Karpas-422 (cell line): ENCODE results near the gene HOTAIR. TPM values are rescaled to one million over a fixed set of nuclear protein-coding genes. Genes with fewer than 3 reads are reported as not detected.

Experiments used
- DNase-seq: peaks from one replicate; pipeline ENCODE4 v3.0.0-alpha.2; 2015
- H2AFZ ChIP-seq: fragments of 200-600 bp; sonication (generic); 2 replicates; pipeline ENCODE4 v1.6.1; 2014; ENCODE audit warnings: antibody characterized with exemption, low read length, mixed read lengths
- H3K27ac ChIP-seq: fragments of 200-600 bp; sonication (generic); 2 replicates; pipeline ENCODE4 v1.5.1; 2014; ENCODE audit warnings: mild to moderate bottlenecking, low read length, moderate library complexity
- H3K27me3 ChIP-seq: fragments of 200-600 bp; sonication (generic); 2 replicates; pipeline ENCODE4 v1.6.1; 2014; ENCODE audit warnings: low read length, mixed read lengths
- H3K36me3 ChIP-seq: fragments of 200-600 bp; sonication (generic); 2 replicates; pipeline ENCODE4 v1.6.1; 2014; ENCODE audit warnings: low read length, mixed read lengths; ENCODE audit not compliant: insufficient read depth
- H3K4me1 ChIP-seq: fragments of 200-600 bp; sonication (generic); 2 replicates; pipeline ENCODE4 v1.6.1; 2014; ENCODE audit warnings: mild to moderate bottlenecking, low read length, mixed read lengths
- H3K4me2 ChIP-seq: fragments of 200-600 bp; sonication (generic); 2 replicates; pipeline ENCODE4 v1.6.1; 2014; ENCODE audit warnings: low read length, low read depth, mild to moderate bottlenecking; ENCODE audit not compliant: poor library complexity, severe bottlenecking
- H3K4me3 ChIP-seq: fragments of 200-600 bp; sonication (generic); 2 replicates; pipeline ENCODE4 v1.5.1; 2014; ENCODE audit warnings: mild to moderate bottlenecking, antibody characterized with exemption, low read length, mixed read lengths
- H3K79me2 ChIP-seq: fragments of 200-600 bp; sonication (generic); 2 replicates; pipeline ENCODE4 v1.6.1; 2014; ENCODE audit warnings: mild to moderate bottlenecking, low read length, mixed read lengths
- H3K9ac ChIP-seq: fragments of 200-600 bp; sonication (generic); 2 replicates; pipeline ENCODE4 v1.6.0; 2014; ENCODE audit warnings: low read length
- H3K9me2 ChIP-seq: fragments of 200-600 bp; sonication (generic), shearing (Covaris generic); replicated peaks from 2 replicates; pipeline ENCODE4 v1.6.0; 2014; ENCODE audit warnings: mild to moderate bottlenecking, low read length, moderate library complexity; ENCODE audit not compliant: insufficient read depth
- H3K9me3 ChIP-seq: fragments of 300-700, 200-600 bp; sonication (generic); 2 replicates; pipeline ENCODE4 v1.6.1; 2014; ENCODE audit warnings: low read length, mixed read lengths
- H4K20me1 ChIP-seq: fragments of 200-600 bp; sonication (generic); 2 replicates; pipeline ENCODE4 v1.6.1; 2014; ENCODE audit warnings: mild to moderate bottlenecking, antibody characterized with exemption, low read length, low read depth; ENCODE audit not compliant: insufficient read depth
- total RNA-seq: library from RNA; depleted of rRNA; stranded (reverse); fragments of >200 nt; shearing (Covaris generic); gene quantifications from 2 replicates; pipeline ENCODE4 v1.2.3, GENCODE V29; 2014; ENCODE audit warnings: low replicate concordance

HOTAIR gene
- total RNA-seq, 1 experiment from 2014 or later: 0.07 TPM

DNA sequence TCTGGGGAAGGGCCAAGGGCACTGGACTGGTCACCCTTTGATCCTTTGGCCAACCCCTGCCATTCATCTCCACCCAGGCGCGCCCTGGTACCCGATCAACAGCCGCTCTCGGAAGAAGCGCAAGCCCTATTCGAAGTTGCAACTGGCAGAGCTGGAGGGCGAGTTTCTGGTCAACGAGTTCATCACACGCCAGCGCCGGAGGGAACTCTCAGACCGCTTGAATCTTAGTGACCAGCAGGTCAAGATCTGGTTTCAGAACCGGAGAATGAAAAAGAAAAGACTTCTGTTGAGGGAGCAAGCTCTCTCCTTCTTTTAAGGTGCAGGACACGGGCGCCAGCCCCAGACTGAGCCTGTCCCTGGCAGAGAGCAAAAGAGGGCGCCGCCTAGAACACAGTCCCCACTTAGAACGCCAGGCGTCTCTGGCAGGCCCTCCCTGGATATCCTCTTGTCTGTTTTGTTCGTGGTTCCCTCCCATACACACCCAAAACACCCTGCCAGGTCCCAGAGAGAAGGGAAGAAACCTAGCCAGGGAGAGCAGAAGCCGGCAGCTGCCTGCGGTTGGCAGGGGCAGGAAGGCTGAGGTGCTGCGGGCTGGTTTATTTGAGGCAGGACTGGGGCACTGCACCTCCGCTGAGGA is 18.4 kb downstream of the HOTAIR start:
- no peaks in the 10 kb centered on the region for H4K20me1 ChIP-seq
- no peak overlapping the region for H2AFZ ChIP-seq
- no peaks in the 10 kb centered on the region for H3K9me3 ChIP-seq
- H3K4me2 ChIP-seq: no peak overlapping the region
- no peak overlapping the region for H3K9ac ChIP-seq
- no peak for DNase-seq
- no peaks in the 10 kb centered on the region for H3K4me1 ChIP-seq
- H3K4me3 ChIP-seq: no peak overlapping the region
- no peaks in the 10 kb centered on the region for H3K9me2 ChIP-seq
- H3K79me2 ChIP-seq: no peaks in the 10 kb centered on the region
- no peaks in the 10 kb centered on the region for H3K27me3 ChIP-seq
- no peak overlapping the region for H3K27ac ChIP-seq
- H3K36me3 ChIP-seq: no peaks in the 10 kb centered on the region

DNA sequence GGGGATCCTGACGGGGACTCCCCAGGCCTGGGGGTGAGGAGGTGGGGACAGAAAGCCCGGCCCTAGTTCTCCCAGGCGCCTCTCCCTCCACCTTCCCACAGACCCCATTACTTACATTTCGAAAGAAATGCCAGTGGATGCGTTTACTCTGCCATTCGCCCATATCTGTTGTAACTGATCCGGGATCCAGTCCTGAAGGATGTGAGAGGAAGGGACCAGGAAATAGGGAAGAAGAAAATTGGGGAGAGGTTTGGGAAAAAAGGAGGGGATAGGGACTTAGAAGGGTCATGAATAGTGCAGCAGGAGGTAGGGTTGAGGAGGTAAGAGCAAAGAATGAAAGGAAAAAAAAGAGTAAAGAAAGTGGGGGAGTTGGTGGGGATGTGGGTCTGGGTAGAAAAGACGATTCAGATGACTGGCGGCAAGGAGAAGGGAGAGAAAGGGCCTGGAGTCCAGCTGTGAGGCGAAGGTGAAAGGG is 18.9 kb downstream of the HOTAIR start:
- Histone ChIP-seq H3K79me2 (no peaks in the 10 kb centered on the region), H3K27me3 (no peaks in the 10 kb centered on the region), H3K9me2 (no peaks in the 10 kb centered on the region), H3K9me3 (no peaks in the 10 kb centered on the region), H3K4me2 (no peak overlapping the region), H4K20me1 (no peaks in the 10 kb centered on the region), H3K27ac (no peak overlapping the region), H3K4me3 (no peak overlapping the region), H3K4me1 (no peaks in the 10 kb centered on the region), H2AFZ (no peak overlapping the region), H3K36me3 (no peaks in the 10 kb centered on the region), H3K9ac (no peak overlapping the region)
- DNase-seq: no peak

DNA sequence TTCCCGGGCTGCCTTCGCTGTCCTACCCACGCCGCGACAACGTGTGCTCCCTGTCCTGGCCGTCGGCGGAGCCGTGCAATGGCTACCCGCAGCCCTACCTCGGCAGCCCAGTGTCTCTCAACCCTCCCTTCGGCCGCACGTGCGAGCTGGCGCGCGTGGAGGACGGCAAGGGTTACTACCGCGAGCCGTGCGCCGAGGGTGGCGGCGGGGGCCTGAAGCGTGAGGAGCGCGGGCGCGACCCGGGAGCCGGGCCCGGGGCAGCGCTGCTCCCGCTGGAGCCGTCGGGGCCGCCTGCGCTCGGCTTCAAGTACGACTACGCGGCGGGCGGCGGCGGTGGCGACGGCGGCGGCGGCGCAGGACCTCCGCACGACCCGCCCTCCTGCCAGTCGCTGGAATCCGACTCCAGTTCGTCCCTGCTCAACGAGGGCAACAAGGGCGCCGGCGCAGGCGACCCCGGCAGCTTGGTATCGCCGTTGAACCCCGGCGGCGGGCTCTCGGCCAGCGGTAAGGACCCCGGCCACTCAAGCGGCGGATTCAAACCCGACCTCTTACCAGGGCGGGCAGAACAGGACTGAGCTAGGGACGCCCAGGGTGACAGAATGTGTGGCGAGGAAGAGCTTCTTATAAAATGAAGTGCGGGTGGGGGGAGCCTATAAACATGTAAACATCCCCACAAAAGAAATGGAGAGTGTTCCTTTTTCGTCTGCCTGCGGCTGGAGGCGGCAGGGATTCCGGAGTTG is 19.5 kb downstream of the HOTAIR start:
- Histone ChIP-seq H3K9ac (no peak overlapping the region), H3K27ac (no peak overlapping the region), H3K9me2 (no peaks in the 10 kb centered on the region), H3K9me3 (no peaks in the 10 kb centered on the region), H3K79me2 (no peaks in the 10 kb centered on the region), H3K27me3 (no peaks in the 10 kb centered on the region), H3K4me1 (no peaks in the 10 kb centered on the region), H4K20me1 (no peaks in the 10 kb centered on the region), H3K4me2 (no peak overlapping the region), H2AFZ (no peak overlapping the region), H3K4me3 (no peak overlapping the region), H3K36me3 (no peaks in the 10 kb centered on the region)
- no peak for DNase-seq

DNA sequence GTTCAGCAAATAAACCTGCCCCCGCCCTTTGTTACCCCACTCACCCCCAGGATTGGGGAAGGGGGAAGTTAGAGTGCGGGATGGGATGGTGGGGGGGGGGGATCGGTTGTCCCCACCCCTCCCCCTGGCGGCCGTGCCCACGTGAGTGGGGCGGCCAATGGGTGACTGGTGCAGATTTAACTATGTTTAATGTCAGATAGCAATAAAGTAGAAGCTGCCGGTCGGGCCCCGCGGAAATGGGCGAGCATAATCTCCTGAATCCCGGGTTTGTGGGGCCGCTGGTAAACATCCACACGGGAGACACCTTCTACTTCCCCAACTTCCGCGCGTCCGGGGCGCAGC is 20.1 kb downstream of the HOTAIR start, which contains the start of gene HOXC12:
Gene HOXC12, plus strand, starts transcription at position 210 of the 342 bp plus-strand sequence. Its CDS starts 27 bp downstream, at position 237.
- no peak for DNase-seq
- H3K4me1 ChIP-seq: no peaks in the 10 kb centered on the region
- no peaks in the 10 kb centered on the region for H4K20me1 ChIP-seq
- no peaks in the 10 kb centered on the region for H3K9me2 ChIP-seq
- H3K4me3 ChIP-seq: no peak within 1 kb of the TSS
- H2AFZ ChIP-seq: no peak within 1 kb of the TSS
- H3K79me2 ChIP-seq: no peaks in the 10 kb centered on the region
- no peaks in the 10 kb centered on the region for H3K27me3 ChIP-seq
- H3K27ac ChIP-seq: no peak within 1 kb of the TSS
- no peaks in the 10 kb centered on the region for H3K9me3 ChIP-seq
- H3K36me3 ChIP-seq: no peaks in the 10 kb centered on the region
- H3K9ac ChIP-seq: no peak within 1 kb of the TSS
- H3K4me2 ChIP-seq: no peak within 1 kb of the TSS

DNA sequence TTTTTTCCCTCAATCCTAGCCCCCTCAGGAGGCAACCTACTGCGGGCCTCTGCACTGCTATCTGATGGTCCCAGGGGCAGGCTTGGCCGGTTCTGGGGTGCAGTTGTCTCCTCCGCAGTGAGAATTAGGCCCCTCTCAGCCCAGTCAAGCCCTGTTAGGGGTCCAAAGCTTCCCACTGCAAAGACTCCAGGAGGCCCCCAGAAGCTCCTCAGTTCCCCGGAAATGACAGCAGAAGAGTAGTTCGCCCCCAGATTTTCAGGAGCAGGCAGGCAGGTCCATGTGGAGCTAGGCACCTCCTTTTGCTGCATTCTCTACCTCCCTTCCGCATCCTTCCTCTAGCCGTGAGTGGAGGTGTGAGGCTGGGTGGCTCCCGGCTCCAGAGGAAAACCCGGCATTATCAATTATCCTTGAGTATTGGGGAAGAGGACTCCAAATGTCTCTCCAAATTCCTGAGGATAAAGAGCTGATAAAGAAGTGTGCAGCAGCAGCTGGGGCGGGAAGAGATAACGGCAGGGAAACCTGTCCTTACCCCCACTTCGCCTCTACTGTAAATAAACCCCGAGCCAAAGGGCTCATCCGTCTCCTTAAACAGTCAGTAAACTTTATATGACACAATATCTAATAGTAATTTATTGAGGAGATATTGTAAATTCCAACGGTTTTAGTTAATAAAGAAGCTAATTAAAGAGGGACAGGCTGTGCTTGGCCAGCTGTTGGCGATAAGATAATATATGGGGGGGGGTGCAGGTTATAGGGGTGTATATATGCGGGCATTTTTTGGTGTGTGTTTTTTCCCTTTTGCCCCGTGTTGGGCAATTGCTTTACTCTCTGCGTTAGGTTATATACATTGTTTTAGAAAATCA is 20.7 kb downstream of the HOTAIR start:
- Histone ChIP-seq H3K4me2 (no peak overlapping the region), H3K27me3 (no peaks in the 10 kb centered on the region), H2AFZ (no peak overlapping the region)

DNA sequence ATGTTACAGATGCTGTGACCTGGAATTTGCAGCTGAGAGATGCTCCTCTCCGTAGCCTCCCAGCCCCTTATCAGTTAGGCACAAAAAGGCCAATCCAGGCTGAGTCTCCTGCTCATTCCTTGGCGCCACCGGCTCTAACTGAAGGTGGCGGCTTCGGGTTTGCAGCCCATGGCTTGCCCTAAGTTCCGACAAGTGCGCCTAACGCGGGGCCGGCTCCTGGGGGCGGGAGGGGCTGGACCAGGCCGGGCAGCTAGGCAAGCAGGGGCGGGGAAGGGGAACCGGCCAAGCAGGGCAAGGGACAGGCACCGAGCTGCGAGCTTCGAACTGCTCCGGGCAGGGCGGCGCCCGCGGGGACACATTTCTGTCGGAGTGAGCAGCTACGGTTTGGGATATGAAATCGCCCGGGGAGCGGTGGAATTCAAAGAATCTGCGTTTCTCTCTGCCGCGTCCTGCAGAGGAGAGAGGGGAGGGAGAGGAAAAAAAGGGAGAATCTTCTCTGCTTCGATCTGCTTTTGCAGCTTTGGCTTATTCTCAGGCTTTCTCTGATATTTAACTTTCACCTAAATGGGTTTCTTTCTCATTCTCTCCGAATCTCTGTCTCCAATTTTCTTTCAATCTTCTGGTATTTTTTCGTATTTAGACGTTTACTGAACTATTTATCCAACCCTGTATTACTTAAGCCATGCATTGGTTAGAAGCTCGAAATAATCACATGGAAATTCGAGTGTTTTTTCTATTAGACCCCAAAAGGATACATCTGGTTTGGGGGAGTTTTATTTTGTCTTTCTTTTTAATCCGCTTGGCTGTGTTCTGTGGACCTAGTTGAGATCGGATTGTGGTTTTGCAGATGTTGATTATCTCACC is 21.7 kb downstream of the HOTAIR start:
- no peak for DNase-seq
- Histone ChIP-seq H3K4me3 (no peak overlapping the region), H3K27me3 (no peaks in the 10 kb centered on the region), H3K27ac (no peak overlapping the region), H3K9me3 (no peaks in the 10 kb centered on the region), H2AFZ (no peak overlapping the region), H3K9ac (no peak overlapping the region), H3K4me1 (no peaks in the 10 kb centered on the region), H3K79me2 (no peaks in the 10 kb centered on the region), H3K36me3 (no peaks in the 10 kb centered on the region), H3K9me2 (no peaks in the 10 kb centered on the region), H4K20me1 (no peaks in the 10 kb centered on the region), H3K4me2 (no peak overlapping the region)

More for the DNA sequence above, 20.7 kb downstream of the HOTAIR start:
- Histone ChIP-seq H3K4me1 (no peaks in the 10 kb centered on the region), H3K4me3 (no peak overlapping the region), H4K20me1 (no peaks in the 10 kb centered on the region), H3K27ac (no peak overlapping the region), H3K36me3 (no peaks in the 10 kb centered on the region), H3K9ac (no peak overlapping the region), H3K79me2 (no peaks in the 10 kb centered on the region), H3K9me2 (no peaks in the 10 kb centered on the region), H3K9me3 (no peaks in the 10 kb centered on the region)
- DNase-seq: no peak

DNA sequence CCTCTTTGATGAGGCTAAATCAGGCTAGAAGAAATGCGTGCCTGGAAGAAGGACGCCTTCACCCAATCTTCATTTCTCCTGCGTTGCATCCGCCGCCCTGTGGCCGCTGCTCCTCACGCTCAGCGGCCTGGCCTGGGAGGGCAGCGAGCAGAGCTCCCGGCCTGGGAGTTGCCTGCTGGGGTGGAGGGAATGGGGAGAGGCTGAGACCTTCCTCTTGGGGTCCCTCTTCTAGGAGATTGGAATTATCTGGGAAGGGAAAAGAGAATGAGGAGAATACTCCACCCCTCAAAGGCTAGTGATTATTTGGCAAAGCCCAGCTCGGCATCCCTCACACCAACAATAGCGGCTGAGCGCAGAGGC is 22.4 kb downstream of the HOTAIR start:
- Histone ChIP-seq H3K9me3 (no peaks in the 10 kb centered on the region), H3K9me2 (no peaks in the 10 kb centered on the region), H3K4me1 (no peaks in the 10 kb centered on the region), H4K20me1 (no peaks in the 10 kb centered on the region), H3K9ac (no peak overlapping the region), H2AFZ (no peak overlapping the region), H3K79me2 (no peaks in the 10 kb centered on the region), H3K27me3 (no peaks in the 10 kb centered on the region), H3K4me2 (no peak overlapping the region), H3K4me3 (no peak overlapping the region), H3K36me3 (no peaks in the 10 kb centered on the region), H3K27ac (no peak overlapping the region)
- DNase-seq: no peak
